ENCODE results near the gene PBX2. TPM values are rescaled to one million over a fixed set of nuclear protein-coding genes. Genes with fewer than 3 reads are reported as not detected.
A peak's percentile ranks its signal among the peaks of the same experiment; 100 is the strongest.

The PBX2 gene
- total and polyA plus RNA-seq, 9 donors, result 39.3 to 110 (median 90.7) TPM

DNA sequence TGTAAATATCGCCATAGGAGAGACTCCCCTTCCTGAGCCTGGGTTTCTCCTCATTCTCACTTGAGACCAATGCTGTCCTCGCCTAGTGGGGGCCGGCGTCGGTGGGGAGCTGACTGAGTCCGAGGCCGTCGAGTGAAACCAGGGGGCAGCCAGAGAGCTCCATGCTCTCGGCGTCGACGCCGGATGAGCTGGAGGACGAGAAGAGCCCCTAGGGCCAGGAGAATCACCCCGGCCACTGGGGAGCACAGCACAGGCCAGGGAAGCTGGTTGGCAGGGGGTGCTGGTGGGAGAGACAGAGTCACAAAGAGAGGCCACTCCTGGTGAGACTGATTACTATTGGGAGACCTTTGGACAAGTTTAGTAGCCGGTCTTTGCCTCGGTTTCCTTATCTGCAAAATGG, 8.9 kb upstream of the PBX2 start:
- peaks cover 3% of the 10 kb centered on the region for H3K4me1 ChIP-seq (ENCODE audit: insufficient read depth)

DNA sequence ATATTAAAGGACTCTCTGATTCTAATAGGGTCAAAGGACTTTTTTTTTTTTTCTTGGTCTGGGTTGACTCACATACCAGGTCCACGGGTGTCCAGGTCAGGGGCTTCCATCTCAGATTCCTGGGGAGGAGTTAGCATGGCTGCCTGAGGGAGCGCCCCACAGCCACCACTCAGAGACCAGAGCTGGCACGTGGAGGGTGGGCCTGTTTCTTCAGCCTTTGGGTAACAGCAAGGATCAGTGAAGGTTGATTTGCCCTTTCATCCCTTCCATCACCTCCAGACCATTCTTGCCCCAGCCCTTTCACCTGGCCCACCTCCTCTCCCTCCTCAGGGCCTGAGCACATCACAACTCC, 8.3 kb upstream of the PBX2 start:
- no peaks in the 10 kb centered on the region for H3K9me3 ChIP-seq
- WGBS, 3 donors, result 64 to 74% (median 70%) methylated on average over 3 of the region's 3 CpGs
- no peaks in the 10 kb centered on the region for H3K36me3 ChIP-seq
- no peak overlapping the region for H3K4me3 ChIP-seq
- H3K27ac ChIP-seq, result no peak overlapping the region
- DNase-seq, result no peak
- intact Hi-C loops (cut with DNase I), result loop anchor here in 1 of 4 donors (10.0 kb wide), 1 partner anchor 776 kb away; no protein-coding TSS in a partner anchor
- TF ChIP-seq, protein P1, sequence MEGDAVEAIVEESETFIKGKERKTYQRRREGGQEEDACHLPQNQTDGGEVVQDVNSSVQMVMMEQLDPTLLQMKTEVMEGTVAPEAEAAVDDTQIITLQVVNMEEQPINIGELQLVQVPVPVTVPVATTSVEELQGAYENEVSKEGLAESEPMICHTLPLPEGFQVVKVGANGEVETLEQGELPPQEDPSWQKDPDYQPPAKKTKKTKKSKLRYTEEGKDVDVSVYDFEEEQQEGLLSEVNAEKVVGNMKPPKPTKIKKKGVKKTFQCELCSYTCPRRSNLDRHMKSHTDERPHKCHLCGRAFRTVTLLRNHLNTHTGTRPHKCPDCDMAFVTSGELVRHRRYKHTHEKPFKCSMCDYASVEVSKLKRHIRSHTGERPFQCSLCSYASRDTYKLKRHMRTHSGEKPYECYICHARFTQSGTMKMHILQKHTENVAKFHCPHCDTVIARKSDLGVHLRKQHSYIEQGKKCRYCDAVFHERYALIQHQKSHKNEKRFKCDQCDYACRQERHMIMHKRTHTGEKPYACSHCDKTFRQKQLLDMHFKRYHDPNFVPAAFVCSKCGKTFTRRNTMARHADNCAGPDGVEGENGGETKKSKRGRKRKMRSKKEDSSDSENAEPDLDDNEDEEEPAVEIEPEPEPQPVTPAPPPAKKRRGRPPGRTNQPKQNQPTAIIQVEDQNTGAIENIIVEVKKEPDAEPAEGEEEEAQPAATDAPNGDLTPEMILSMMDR (IDR thresholded peaks at IDR 0.05), result no peak
- TF ChIP-seq POLR2A (IDR thresholded peaks at IDR 0.05), result no peak
- TF ChIP-seq EP300 (IDR thresholded peaks at IDR 0.05), result no peak
- H3K27me3 ChIP-seq, result no peaks in the 10 kb centered on the region
- H3K4me1 ChIP-seq (ENCODE audit: insufficient read depth), result peaks cover 3% of the 10 kb centered on the region

More for the DNA sequence above, 8.9 kb upstream of the PBX2 start:
- Histone ChIP-seq H3K4me3 (no peak overlapping the region), H3K36me3 (no peaks in the 10 kb centered on the region), H3K27ac (no peak overlapping the region), H3K9me3 (no peaks in the 10 kb centered on the region), H3K27me3 (no peaks in the 10 kb centered on the region)
- intact Hi-C loops (cut with DNase I), result loop anchor here in 1 of 4 donors (10.0 kb wide), 1 partner anchor 776 kb away; no protein-coding TSS in a partner anchor
- WGBS, 3 donors, result 83 to 84% (median 83%) methylated on average over 17 of the region's 17 CpGs
- TF ChIP-seq, protein P1 (IDR thresholded peaks at IDR 0.05), result no peak
- TF ChIP-seq POLR2A (IDR thresholded peaks at IDR 0.05) (no peak), EP300 (IDR thresholded peaks at IDR 0.05) (no peak)
- DNase-seq, result peak in 1 of 5 donors; percentile 35

DNA sequence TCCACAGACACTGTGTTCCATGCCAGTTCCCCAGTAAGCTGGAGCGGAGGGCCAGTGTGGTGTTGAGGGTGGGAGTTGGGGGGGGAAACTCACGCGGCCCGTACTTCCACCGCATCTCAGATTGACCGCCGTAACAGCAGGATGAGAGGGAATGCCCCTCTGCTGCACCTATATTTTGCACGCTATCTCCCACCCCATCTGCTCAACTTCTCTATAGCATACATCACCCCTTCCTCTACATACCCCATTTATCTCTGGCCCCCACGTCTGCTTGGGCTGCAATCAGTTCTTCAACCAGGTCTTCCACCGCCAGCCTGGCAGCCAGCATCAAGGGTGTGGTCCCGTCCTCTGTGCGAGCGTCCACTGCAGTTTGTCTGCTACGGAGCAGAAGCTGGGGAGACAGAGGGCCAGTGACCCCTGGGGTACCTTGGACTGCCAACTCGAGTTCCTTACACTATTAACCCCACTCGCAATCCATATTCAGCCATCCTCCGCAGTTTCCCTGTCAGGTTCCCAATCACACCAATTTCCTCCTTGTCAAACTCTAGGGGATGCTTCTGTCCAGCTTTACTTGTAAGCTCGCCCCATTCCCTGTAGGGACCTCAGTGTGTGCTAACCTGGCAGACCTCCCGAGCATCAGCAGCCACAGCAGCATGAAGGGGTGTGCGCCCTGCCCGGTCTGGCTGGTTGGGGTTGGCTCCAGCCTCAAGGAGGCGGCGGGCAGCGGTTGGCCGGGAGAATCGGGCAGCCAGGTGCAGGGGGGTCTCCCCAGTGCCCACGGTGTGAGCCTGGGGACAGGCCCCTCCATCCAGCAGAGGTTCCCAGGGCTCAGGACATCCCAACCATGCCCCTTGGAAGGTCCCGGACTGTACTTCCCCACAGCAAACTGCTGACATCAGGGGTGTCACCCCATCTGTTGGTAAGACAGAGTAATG, 6.9 kb upstream of the PBX2 start:
- Histone ChIP-seq H3K27me3 (no peaks in the 10 kb centered on the region), H3K4me3 (peak overlapping the region; percentile 83), H3K36me3 (no peaks in the 10 kb centered on the region), H3K4me1 (ENCODE audit: insufficient read depth) (peaks cover 3% of the 10 kb centered on the region), H3K9me3 (no peaks in the 10 kb centered on the region), H3K27ac (peak overlapping the region; percentile 98)
- WGBS, 3 donors, result 27 to 36% (median 29%) methylated on average over 28 of the region's 28 CpGs
- TF ChIP-seq, protein P1 (IDR thresholded peaks at IDR 0.05), result no peak
- TF ChIP-seq POLR2A (IDR thresholded peaks at IDR 0.05) (no peak), EP300 (IDR thresholded peaks at IDR 0.05) (no peak)
- peak; percentile 55 to 75 (median 71) for DNase-seq
- intact Hi-C loops (cut with DNase I), result loop anchor here in 1 of 4 donors (10.0 kb wide), 1 partner anchor 778 kb away; no protein-coding TSS in a partner anchor

DNA sequence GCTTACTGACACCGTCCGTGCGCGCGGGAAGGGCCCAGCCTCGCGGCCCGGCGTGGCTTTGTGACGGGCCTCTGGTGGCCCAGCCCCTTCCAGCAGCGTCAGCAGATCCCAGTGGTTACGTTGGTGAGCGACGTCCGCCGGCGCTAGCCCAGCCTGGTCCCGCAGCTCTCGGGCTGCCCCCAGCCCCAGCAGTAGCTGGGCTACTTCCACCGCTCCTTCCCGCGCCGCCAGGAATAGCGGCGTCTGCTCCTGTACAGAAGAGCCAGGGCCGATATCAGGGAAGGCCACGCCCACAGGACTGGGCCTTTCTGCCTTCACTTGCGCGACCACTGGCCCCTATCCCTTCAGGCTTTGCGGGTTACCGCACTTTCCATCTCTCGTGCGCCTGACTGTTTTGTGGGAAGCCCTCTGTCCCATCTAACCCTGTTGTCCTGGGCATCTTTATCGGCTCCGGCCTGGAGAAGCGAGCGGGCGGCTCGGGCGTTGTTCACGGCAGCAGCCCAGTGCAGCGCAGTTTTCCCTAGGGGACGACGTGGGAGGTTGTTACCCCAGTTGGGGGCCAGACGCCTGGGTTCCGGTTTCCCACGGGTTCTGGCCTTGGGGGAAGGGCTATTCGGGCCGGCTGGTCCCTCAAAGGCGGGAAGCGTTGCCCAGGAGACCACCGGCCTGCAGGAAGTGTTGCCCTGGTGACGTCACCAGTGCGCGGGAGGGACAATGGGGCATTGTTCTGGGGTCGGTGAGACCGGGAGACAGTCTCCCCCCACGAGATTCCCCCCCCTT, 6.1 kb upstream of the PBX2 start:
- H3K27me3 ChIP-seq, result no peaks in the 10 kb centered on the region
- TF ChIP-seq EP300 (IDR thresholded peaks at IDR 0.05) (peak; percentile 96), POLR2A (IDR thresholded peaks at IDR 0.05) (peak; percentile 100)
- TF ChIP-seq, protein P1 (IDR thresholded peaks at IDR 0.05), result no peak
- H3K36me3 ChIP-seq, result no peaks in the 10 kb centered on the region
- H3K27ac ChIP-seq, result peak overlapping the region; percentile 98
- WGBS, 3 donors, result 0 to 1% (median 1%) methylated on average over 40 to 58 of the region's 58 CpGs
- peaks cover 3% of the 10 kb centered on the region for H3K4me1 ChIP-seq (ENCODE audit: insufficient read depth)
- DNase-seq, result peak; percentile 95 to 97 (median 97)
- H3K9me3 ChIP-seq, result no peaks in the 10 kb centered on the region
- peak overlapping the region; percentile 83 for H3K4me3 ChIP-seq
- intact Hi-C loops (cut with DNase I), result loop anchor here in 1 of 4 donors (10.0 kb wide), 1 partner anchor 779 kb away; no protein-coding TSS in a partner anchor

Data from ovary (tissue), 9 donors.